ENCODE measurements around the gene POC5. TPM values are rescaled to one million over a fixed set of nuclear protein-coding genes. Genes with fewer than 3 reads are reported as not detected.
"Not testable (repeated sequence)": the region's sequence is repeated elsewhere in the genome, so short reads cannot be mapped to it uniquely, and the experiment has no call there.

Gene POC5
- polyA plus RNA-seq, 1 donor = 7.9 TPM

- DNase-seq (ENCODE audit: low read depth) = no peak
Measured at GRCh38 chr5:75706775-75707174, 10.5 kb downstream of the POC5 start.

- no peak for DNase-seq (ENCODE audit: low read depth)
Measured at GRCh38 chr5:75706016-75706415, 11.2 kb downstream of the POC5 start.

- no peak for DNase-seq (ENCODE audit: low read depth)
Measured at GRCh38 chr5:75701856-75702255, 15.4 kb downstream of the POC5 start.

- not testable (repeated sequence) for DNase-seq (ENCODE audit: low read depth)
Measured at GRCh38 chr5:75695472-75696351, 21.5 kb downstream of the POC5 start.

GRCh38 chr5:75694781-75695180 lies 22.5 kb downstream of the POC5 start:
- DNase-seq (ENCODE audit: low read depth) = no peak

GRCh38 chr5:75690669-75691068 lies 26.6 kb downstream of the POC5 start:
- DNase-seq (ENCODE audit: low read depth) = no peak

GRCh38 chr5:75686480-75686879 lies 30.8 kb downstream of the POC5 start:
- no peak for DNase-seq (ENCODE audit: low read depth)

- no peak for DNase-seq (ENCODE audit: low read depth)
Measured at GRCh38 chr5:75685141-75685540, 32.1 kb downstream of the POC5 start.

GRCh38 chr5:75681125-75681830 lies 36.0 kb downstream of the POC5 start:
- DNase-seq (ENCODE audit: low read depth) = no peak

- DNase-seq (ENCODE audit: low read depth) = no peak
Measured at GRCh38 chr5:75678155-75678554, 39.1 kb downstream of the POC5 start.

GRCh38 chr5:75677607-75678006 lies 39.6 kb downstream of the POC5 start:
- no peak for DNase-seq (ENCODE audit: low read depth)

- no peak for DNase-seq (ENCODE audit: low read depth)
Measured at GRCh38 chr5:75675783-75676182, 41.5 kb downstream of the POC5 start.

GRCh38 chr5:75672616-75673015 lies 44.6 kb downstream of the POC5 start:
- DNase-seq (ENCODE audit: low read depth) = no peak

GRCh38 chr5:75671506-75671905 lies 45.7 kb downstream of the POC5 start:
- no peak for DNase-seq (ENCODE audit: low read depth)

GRCh38 chr5:75670577-75670976 lies 46.7 kb downstream of the POC5 start:
- no peak for DNase-seq (ENCODE audit: low read depth)

- DNase-seq (ENCODE audit: low read depth) = no peak
Measured at GRCh38 chr5:75668977-75669689, 48.1 kb downstream of the POC5 start.

- DNase-seq (ENCODE audit: low read depth) = no peak
Measured at GRCh38 chr5:75668445-75668844, 48.8 kb downstream of the POC5 start.

GRCh38 chr5:75667586-75667985 lies 49.7 kb downstream of the POC5 start:
- DNase-seq (ENCODE audit: low read depth) = no peak

- no peak for DNase-seq (ENCODE audit: low read depth)
Measured at GRCh38 chr5:75666801-75667200, 50.4 kb downstream of the POC5 start.

GRCh38 chr5:75664979-75665378 lies 52.3 kb downstream of the POC5 start:
- no peak for DNase-seq (ENCODE audit: low read depth)

GRCh38 chr5:75663579-75664284 lies 53.5 kb downstream of the POC5 start:
- no peak for DNase-seq (ENCODE audit: low read depth)

- DNase-seq (ENCODE audit: low read depth) = no peak
Measured at GRCh38 chr5:75662061-75662460, 55.2 kb downstream of the POC5 start.

Measured in forelimb muscle (tissue), 1 donor.